NCI-H2227 (cell line): ENCODE data around the gene FNBP1.
A peak's percentile ranks its signal among the peaks of the same experiment; 100 is the strongest.
"Not testable (repeated sequence)": the region's sequence is repeated elsewhere in the genome, so short reads cannot be mapped to it uniquely, and the experiment has no call there.

Experiments used
- DNase-seq: peaks from one replicate; lab custom pipeline; 2025; ENCODE audit not compliant: unreplicated experiment; lab: John Stamatoyannopoulos, UW

The FNBP1 gene

DNA sequence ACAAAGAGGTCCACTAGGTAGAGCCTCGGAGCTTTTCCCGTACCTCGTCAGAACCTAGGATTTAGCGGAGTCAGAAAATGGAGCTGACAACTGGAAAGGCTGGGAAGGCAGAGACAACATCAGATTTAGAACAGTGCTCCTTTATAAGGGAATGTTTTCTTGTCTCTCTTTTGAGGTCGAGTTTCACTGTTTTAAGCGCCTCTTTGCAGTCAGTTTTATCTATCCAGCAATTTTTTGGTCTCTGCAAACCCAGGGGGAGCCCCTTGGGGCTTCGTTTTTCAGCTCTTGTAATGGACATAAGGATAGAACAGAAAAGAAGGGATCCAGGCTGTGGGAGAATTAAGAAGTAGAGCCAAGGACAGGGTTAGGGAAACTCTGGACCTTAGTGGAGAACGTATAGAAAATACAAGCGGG is 80.5 kb downstream of the FNBP1 start:
- no peak for DNase-seq

DNA sequence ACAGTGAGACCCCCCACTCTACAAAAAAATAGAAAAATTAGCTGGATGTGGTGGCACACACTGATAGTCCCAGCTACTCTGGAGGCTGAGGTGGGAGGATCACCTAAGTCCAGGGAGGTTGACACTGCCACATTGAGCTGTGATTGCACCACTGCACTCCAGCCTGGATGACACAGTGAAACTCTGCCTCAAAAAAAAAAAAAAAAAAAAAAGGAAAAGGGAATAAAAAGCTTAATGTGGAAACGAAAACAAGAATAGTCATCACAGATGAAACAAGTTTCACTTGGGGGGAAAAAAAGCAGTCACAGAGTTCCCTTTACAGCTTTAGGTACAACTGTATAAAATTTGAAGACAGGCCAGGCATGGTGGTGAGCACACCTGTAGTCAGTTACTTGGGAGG is 84.2 kb downstream of the FNBP1 start:
- no peak for DNase-seq

DNA sequence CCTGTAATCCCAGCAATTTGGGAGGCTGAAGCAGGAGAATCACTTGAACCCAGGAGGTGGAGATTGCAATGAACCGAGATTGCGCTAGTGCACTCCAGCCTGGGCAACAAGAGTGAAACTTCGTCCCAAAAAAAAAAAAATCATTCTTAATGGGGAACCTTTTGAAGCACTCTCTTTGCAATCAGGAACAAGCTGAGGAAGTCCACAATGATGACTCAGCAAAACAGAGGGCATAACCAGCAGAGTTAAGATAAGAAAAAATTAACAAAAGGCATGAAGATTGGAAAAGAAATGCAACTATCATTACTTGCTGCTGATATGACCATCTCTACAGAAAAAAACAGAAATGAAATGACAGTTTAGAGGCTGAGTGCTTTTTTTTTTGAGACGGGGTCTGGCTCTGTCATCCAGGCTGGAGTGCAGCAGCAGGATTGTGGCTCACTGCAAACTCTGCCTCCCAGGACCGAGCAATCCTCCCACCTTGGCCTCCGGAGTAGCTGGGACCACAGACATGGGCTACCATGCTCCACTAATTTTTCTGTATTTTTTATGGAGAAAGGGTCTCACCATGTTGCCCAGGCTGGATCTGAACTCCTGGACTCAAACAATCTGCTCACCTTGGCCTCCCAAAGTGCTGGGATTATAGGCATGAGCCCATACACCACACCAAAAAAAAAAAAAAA is 88.0 kb downstream of the FNBP1 start:
- no peak for DNase-seq

DNA sequence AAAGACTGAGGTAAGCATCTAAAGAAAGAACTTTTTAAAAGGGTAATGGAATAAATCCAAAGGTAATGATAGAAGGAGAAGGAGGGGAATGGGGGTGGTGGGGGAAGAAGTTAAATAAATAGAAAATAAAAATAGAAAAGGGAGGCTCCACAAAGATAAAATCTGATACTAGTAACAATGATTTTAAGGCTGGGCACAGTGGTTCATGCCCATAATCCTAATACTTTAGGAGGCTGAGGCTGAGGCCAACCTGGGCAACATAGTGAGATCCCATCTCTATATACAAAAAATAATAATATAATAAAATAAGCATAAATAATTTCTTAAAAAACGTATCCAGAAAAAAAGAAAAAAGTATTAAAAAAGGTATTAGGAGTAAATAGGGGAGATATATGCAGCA is 89.3 kb downstream of the FNBP1 start:
- DNase-seq, result no peak

DNA sequence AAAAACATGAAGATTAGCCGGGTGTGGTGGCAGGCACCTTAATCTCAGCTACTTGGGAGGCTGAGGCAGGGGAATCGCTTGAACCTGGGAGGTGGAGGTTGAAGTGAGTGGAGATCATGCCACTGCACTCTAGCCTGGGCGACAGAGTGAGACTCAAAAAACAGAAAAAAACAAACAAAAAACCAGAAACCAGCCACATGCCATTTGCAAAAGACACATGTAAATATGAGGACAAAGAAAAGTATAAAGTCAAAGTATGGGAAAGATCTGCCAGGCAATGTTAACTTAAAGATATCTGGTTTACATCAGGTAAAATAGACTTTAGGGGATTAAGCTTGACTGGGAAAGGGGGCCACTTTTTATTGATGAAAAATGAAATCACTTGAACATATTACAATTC is 90.7 kb downstream of the FNBP1 start:
- DNase-seq, result no peak

DNA sequence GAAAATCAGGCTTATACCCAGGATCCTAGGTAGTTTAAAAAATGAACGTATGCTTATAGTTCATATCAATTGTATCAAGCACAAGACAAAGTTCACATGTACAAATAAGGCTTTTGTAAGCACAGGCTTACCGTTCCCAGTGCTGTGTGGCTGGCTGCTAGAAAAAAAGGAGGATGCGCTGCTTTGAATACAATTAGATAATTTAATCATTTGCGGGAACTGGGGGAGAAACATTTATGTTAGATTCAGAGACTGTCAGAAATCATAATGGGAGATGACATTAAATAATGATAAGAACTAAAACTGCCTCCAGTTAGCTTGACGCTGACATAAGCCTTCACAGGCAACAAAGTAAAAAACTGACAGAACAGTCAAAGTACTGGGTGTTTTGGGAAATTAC is 93.2 kb downstream of the FNBP1 start:
- DNase-seq, result no peak

DNA sequence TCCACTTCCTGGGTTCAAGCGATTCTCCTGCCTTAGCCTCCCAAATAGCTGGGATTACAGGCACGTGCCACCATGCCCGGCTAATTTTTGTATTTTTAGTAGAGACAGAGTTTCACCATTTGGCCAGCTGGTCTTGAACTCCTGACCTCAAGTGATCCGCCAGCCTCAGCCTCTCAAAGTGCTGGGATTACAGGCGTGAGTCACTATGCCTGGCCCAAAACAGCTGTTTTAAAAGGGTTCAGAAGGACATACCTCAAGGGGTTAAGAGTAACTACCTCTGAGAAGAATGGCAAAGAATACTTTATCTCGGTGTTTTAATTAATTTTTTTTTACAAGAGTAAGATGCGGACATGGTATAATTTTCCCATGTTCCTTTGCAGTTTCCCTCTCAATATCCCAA is 94.4 kb downstream of the FNBP1 start:
- not testable (repeated sequence) for DNase-seq

DNA sequence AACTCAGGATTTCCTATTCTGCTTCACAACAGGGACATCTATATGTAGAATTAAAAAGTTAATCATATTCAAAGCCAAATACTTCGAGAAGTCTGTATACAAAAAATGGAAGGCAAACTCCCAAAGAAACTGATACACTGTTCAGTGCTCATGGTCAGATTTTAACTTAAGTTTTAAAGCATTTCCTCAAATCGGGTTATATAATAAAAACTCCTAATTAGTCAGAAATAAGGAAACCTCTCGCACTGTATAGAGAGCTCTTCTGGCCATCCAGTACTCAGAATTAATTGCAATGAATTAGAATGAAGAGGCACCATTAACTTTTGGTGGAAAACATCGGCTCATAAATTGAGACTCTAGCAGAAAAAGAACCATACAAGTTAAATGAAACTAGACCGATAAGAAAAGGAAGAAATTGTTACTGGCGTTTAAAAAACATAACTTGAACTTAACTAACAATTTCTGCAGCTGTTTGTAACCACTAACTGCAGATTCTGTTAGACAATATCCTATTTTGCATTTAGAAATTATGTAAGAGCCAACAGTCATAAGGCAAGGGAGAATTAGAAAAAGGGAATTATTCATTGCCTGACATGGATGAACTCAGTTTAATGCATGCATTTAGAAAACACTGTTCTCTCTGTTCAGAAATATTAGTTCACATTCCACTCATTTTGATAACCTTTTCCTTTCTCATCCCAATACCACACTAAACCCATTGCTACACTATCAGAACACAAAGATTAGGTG is 96.6 kb downstream of the FNBP1 start:
- DNase-seq, result no peak

DNA sequence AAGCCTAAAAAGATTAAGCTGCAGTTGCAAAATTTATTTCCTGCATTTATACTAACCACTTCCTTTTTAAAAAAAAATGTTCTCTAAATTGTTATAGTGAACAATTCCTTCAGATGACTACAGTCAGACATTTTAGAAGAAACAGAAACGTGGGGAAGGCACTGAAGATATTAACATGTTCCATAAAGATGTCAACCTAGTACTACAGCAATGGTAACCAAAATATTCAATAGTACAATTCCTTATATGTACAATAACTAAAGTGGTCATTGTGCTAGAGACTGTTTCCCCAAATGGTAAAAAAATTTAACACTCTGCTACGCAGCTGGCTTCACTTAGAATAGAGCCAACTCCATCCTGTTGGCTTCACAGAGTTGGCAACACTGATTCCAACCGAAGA is 97.7 kb downstream of the FNBP1 start:
- no peak for DNase-seq

DNA sequence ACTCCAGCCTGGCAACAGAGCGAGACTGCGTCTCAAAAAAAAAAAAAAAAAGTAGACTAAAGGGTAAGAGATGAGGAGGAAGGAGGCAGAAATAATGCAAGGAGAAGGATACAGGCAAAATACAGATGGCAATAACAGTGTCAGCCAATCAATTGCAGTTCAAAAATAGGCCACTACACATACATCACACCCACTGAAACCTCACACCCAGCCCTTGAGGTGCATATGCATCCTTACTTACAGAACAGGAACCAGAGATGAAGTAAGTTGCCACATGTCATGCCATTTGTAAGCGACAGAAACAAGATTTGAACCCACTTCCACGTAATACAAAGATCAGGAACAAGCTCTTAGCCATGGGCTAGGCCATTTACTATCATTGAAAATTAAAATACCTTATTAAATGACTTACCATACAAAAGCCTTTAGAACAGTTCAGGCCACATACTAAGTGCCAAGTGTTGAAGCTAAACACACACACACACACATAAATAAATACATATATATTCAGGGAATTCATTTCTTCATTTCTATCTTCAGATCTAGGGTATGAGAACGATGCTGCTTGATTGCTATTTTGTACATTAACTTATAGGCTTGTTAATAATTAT is 98.4 kb downstream of the FNBP1 start:
- DNase-seq, result no peak

DNA sequence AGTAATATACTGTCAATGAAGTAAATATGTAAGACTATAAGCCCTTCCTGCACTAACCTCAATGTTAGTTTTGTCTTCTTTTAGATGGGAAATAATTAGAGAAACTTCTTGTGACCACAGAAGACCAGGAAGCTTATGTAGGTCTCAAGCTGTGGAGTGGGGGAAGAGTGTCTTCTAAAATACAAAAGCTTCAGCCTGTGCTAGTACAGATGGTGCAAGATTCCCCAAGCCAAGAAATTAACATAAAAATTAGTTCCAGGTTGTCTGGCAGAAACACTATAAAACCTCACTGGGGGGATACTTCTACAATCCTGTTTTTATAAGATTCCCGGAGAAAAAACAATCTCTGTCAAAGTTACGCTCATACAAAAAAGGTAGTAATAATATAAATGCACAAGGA is 103.6 kb downstream of the FNBP1 start:
- no peak for DNase-seq

DNA sequence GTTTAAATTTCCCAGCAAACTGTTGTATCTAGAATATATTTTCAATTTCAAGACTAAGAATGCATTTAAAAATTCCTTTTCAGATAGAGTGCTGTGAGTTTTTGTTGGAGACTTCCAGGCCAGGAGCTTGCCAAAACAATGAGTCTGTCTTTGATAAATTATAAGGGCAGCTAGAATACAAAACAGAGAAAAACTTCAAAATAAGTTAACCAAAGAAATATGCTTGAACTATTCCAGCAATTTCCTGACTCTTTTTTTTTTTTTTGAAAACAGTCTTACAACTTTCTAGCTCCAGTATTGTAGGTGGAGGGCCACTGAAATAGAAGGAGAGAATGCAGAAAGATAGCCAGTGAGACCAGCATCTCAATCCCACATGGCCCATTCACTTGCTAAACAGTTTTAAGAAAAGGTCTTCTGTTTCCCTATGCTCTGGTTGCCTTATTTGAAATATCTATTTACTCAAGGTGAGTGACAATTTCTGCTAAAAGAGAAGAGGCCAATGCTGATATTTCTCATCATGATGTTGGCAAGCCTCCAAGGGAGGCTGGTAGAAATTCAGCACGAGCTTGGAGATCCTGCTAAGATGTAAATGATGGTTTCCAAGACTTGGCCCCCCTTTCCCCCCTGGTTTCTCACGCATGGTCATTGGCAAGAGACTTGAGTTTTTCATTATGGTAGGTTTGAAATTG is 104.6 kb downstream of the FNBP1 start:
- peak; percentile 25 for DNase-seq

DNA sequence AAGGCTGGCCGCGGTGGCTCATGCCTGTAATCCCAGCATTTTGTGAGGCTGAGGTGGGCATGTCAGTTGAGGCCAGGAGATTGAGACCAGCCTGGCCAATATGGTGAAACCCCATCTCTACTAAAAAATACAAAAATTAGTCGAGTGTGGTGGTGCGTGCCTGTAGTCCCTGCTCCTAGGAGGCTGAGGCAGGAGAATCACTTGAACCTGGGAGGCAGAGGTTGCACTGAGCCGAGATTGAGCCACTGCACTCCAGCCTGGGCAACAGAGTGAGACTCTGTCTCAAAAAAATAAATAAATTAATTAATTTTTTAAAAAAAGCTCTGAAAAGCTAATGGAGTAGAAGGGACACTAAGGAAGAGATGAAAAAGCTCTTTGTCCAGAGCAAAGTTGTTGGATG is 105.1 kb downstream of the FNBP1 start:
- DNase-seq, result not testable (repeated sequence)

DNA sequence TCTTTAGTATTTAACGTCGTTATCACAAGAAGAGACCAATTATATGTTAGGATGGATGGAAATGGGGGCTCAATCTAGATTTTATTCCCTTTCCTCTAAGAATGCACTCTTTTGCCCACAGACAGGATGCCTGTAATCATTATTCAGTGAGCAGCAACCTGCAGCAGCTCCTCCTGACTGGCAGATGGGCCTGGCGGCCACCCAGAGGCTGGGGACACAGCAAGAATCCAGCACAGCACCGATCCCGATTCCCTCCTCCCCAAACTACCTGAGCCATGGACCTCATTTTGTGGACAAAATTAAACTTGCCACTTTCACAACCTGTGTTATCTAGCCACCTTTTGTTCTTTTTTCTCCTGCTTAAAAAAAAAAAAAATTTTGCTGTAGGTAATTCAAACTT is 106.8 kb downstream of the FNBP1 start:
- DNase-seq, result no peak

DNA sequence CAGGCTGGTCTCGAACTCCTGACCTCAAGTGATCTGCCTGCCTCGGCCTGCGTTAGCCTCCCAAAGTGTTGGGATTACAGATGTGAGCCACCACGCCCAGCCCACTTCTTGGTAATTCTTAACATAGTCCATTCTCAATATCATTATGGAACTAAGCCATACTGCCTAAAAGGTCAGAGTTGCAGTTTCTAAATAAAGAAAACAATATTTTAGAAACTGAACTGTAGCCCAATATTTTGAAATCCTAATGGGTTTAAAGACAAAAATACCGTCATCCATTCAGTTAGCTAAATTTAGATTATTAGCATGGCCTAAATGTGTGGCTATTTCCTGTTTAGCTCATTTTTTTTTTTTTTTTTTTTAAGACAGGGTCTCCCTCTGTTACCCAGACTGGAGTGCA is 108.2 kb downstream of the FNBP1 start:
- no peak for DNase-seq

DNA sequence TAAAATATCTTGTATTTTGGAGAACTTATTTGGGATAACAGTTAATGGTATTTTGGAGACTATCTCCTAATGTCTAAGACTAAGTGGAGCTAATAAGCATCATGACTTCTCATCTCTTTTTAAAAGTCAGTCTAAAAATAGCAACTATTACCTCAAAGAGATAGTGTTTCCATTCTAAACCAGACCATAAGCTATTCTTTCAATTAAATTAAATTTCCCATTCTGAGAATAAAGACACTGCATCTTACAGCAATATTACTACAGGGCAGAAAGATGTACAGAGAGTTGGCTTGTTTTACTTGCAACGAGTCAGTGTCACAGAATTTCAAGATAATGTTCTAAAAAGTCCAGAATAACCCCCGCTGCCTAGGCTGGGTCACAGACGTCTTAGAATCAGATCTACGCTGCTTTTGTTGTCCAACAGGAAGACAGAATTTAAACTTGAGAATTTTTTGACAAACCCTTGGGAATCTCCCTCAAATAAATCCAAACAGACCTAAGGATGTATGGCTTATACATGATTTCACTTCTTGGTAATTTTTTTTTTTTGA is 108.9 kb downstream of the FNBP1 start:
- no peak for DNase-seq

DNA sequence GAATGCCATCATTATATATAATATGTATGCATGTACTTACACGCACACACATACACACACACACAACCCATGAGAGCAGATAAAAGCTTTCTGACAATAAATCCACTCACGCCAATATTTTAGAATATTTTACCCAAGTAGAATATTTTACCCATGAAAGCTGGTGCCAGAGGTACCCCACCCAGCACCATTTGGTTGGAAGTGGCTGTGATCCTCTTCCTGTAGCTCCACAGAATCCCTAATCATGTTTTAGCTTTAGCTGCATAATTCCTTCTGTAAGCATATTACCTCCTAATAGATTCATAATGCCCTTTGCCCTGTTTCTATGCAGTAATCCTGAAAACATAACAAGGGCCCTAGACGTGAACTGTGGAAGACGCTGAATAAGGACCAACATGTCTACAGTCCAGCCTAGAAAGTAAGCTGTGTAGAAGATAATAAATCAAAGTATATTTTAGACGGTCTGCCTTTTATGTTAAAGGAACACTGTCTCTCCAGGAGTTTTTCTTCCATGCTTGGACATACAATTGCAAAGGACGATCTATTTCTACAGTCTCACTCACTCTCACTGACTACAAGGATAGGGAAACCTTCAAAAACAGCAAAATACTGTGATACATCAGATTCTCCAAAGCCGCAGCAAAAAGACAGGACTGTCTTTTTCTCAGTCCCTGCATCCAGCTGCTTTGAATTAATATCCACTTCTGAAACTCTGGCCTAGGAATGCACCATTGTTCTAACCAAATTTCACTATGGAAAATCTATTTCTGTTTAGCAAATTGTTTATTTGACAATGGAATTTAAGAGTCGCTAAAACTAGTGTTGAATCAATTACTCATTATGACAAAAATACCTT is 109.6 kb downstream of the FNBP1 start:
- no peak for DNase-seq

DNA sequence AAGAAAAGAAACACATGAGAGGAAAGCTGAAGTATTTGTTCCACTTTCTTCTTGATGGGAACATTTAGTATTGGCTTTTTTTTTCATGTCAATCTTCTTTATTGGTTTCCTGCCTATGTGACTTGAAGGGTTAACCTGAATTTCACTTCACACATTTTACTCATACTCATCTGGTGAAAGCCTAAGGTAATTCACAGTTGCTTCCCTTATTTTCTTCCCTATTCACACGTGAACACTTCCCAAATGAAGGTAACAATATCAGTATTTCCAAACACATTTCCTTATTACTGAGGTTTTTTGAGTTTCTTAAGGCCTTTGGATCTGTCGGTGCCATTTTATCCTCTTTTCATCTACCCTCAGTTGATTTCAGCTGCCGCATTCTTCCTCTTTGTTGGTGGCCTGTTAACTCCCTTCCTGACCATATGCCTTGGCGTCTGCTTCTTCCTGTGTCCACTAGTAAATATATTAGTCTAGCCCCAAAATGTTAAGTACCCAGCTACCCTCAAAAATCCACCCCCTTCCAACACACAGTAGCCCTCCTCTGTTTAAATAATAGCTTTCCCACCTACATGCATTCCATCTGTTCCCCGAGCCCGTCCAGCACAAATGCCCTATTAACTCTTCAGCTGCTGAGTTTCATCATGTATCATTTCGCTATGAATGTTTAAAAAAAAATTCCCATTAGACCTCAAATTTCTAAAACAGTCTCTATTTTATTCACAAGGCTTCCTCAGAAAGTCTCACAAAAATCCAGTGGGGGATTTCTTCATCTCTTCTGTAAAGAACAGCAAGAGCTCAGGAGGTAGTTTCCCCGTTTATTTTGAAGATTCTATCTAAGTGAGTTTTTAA is 110.5 kb downstream of the FNBP1 start:
- DNase-seq, result no peak

DNA sequence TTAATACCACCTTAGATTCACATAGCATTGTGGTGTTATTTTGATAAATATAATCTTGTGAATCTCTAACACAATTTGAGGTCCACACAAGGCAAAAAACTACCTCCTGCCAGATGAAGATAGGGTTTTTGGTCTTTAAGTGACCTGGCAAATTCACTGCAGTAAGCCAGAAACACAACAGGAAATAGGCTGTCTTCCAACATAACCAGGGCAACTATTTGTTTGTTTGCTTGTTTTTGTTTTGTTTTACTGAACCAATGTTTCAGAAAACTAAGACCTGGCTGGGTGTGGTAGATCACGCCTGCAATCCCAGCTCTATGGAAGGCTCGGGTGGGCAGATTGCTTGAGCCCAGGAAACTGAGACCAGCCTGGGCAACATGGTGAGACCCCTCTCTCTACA is 112.2 kb downstream of the FNBP1 start:
- DNase-seq, result no peak
